ENCODE results near the gene PTPN1.

Gene PTPN1

GRCh38 chr20:50592282-50593004, 82.3 kb downstream of the PTPN1 start:
- TF ChIP-seq CTCF (conservative IDR thresholded peaks at IDR 0.05; ENCODE audit: low read depth, low read length): no peak
- H3K4me3 ChIP-seq (ENCODE audit: low read depth, low read length): no peak overlapping the region
- DNase-seq (ENCODE audit: low read depth): no peak

- no peak for DNase-seq (ENCODE audit: low read depth)
Observed at GRCh38 chr20:50593005-50593335, 82.8 kb downstream of the PTPN1 start.

DNA sequence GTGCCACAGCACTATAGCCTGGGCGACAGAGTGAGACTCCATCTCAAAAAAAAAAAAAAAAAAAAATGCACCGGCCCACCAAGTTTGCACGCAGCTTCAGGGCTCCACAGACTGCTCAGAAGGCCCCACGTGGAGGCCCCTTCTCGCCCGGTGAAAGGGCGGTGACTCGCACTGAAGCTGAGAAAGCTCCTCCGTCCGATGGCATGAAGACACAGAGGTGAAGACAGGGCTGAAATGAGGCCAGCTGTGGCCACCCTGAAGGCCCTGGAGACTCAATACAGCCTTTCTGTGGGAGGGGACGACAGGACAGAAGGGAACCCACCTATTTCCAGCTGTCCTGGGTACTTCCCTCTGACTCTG, 84.0 kb downstream of the PTPN1 start:
- H3K4me3 ChIP-seq (ENCODE audit: low read depth, low read length): no peak overlapping the region
- peak; percentile 45 for DNase-seq (ENCODE audit: low read depth)
- TF ChIP-seq CTCF (conservative IDR thresholded peaks at IDR 0.05; ENCODE audit: low read depth, low read length): no peak

More at GRCh38 chr20:50593005-50593335, 82.8 kb downstream of the PTPN1 start:
- no peak for TF ChIP-seq CTCF (conservative IDR thresholded peaks at IDR 0.05; ENCODE audit: low read depth, low read length)
- no peak overlapping the region for H3K4me3 ChIP-seq (ENCODE audit: low read depth, low read length)

- no peak overlapping the region for H3K4me3 ChIP-seq (ENCODE audit: low read depth, low read length)
- TF ChIP-seq CTCF (conservative IDR thresholded peaks at IDR 0.05; ENCODE audit: low read depth, low read length): peak; percentile 6
- peak; percentile 39 for DNase-seq (ENCODE audit: low read depth)
Observed at GRCh38 chr20:50594591-50595432, 84.6 kb downstream of the PTPN1 start.

DNA sequence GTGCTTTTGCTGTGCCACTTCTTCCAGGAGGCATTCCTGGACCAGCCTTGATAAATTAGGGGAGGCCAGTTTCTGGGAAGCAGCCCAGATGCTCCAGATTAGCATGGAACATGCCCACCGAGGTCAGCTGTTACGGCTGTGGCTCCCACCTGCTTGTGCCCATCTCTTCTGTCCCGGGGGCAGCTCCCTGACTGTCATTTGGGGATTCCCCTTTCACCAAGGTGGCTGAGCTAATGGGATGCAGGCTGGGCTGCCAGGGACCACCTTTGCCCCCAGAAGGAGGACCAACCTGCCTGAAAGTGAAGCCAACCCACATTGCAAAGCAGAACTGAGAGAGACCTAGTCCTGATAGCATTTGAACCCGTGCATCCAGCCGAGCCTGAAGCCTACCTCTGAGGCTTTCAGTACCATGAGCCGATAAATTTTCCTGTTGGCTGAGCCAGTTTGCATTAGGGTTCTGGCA, 85.3 kb downstream of the PTPN1 start:
- TF ChIP-seq CTCF (conservative IDR thresholded peaks at IDR 0.05; ENCODE audit: low read depth, low read length): no peak
- peak; percentile 24 for DNase-seq (ENCODE audit: low read depth)

GRCh38 chr20:50595988-50596693, 86.0 kb downstream of the PTPN1 start:
- no peak for TF ChIP-seq CTCF (conservative IDR thresholded peaks at IDR 0.05; ENCODE audit: low read depth, low read length)
- H3K4me3 ChIP-seq (ENCODE audit: low read depth, low read length): no peak overlapping the region
- DNase-seq (ENCODE audit: low read depth): peak; percentile 56

More for the DNA sequence above, 85.3 kb downstream of the PTPN1 start:
- no peak overlapping the region for H3K4me3 ChIP-seq (ENCODE audit: low read depth, low read length)

Data from choroid plexus epithelial cell (primary cell).